IPS-11a (cell line): ENCODE measurements around the gene SLC39A6.
"Not testable (repeated sequence)": the region's sequence is repeated elsewhere in the genome, so short reads cannot be mapped to it uniquely, and the experiment has no call there.

Experiments used
- H3K4me3 ChIP-seq: one replicate; pipeline ENCODE4 v1.5.1; 2013; ENCODE audit warnings: low read depth, low read length, control low read depth

Gene SLC39A6

GRCh38 chr18:36129300-36130038 lies at the start of gene SLC39A6, which contains the start of gene ELP2:
Gene SLC39A6, minus strand, starts transcription at chr18:36129340. Its CDS starts 2,333 bp downstream, at chr18:36127007.
Gene ELP2, plus strand, starts transcription at chr18:36129899. Its CDS starts 35 bp downstream, at chr18:36129934.
- peak within 1 kb of the TSS; percentile 99 for H3K4me3 ChIP-seq

- no peak overlapping the region for H3K4me3 ChIP-seq
Measured at GRCh38 chr18:36177913-36178312, 48.8 kb upstream of the SLC39A6 start.

- H3K4me3 ChIP-seq: no peak overlapping the region
Measured at GRCh38 chr18:36176711-36177110, 47.6 kb upstream of the SLC39A6 start.

DNA sequence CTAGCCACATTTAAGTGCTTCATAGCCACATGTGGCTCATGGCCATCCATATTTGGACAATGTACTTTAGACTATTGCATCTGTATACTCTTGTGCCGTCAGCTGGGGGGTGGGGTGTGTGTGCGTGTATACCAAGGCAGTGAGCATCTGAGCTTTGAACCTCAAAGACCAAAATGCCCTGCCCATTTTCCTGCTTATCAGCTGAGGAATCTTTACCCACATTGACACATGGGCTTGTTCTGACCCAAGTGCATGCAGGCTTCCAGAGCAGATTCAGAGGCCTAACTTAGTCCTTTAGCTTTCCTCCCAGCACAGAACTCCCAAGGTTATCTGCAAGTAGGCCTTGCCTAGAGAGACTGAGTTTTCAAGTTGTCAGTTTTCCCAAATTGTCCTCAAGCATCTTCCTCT lies 47.0 kb upstream of the SLC39A6 start:
- no peak overlapping the region for H3K4me3 ChIP-seq

- H3K4me3 ChIP-seq: no peak overlapping the region
Measured at GRCh38 chr18:36175481-36175880, 46.3 kb upstream of the SLC39A6 start.

DNA sequence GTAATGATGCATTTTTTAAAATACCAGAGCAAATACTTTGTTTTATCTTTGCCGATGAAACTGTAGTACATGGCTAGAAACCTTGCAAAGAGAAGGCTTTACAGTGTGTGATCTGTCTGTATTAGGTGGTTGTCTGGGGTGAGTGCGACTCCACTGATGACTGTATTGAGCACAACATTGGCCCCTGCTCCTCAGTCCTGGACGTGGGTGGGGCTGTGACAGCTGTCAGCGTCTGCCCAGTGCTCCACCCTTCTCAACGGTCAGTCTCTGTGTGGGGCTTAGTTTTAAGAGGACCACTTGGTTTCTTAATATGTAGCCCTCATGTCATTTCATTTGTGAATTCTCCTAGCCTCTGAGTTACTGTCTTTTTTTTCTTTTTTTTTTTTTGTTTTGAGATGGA lies 40.8 kb upstream of the SLC39A6 start:
- no peak overlapping the region for H3K4me3 ChIP-seq

DNA sequence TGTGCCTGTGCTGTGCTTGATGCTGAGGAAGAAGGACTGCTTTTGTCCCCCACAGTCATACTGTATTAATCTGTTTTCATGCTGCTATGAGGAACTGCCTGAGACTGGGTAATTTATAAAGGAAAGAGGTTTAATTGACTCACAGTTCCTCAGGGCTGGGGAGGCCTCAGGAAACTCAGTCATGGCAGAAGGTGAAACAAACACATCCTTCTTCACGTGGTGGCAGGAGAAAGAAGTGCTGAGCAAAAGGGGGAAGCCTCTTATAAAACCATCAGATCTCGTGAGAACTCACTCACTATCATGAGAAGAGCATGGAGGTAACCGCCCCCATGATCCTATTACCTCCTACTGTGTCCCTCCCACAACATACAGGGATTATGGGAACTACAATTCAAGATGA lies 39.2 kb upstream of the SLC39A6 start:
- not testable (repeated sequence) for H3K4me3 ChIP-seq

DNA sequence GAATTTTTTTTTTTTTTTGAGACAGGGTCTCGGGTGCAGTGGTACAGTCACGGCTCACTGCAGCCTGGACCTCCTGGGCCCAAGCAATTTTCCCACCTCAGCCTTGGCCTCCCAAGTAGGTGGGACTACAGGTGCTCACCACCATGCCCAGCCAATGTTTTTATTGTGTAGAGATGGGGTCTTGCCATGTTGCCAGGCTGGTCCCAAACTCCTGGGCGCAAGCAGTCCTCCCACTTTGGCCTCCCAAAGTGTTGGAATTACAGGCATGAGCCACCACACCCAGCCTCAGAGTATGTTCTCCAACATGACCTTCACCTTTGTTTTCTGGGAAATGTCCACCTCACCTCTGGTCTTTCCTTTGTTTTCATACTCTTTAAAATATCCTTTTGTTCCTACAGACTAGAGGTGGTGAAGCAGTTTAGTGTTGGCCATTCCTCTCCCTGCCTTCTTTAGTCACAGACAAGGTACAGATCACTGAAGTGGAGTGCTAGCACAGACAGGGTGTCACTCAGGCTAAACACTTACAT lies 38.6 kb upstream of the SLC39A6 start:
- H3K4me3 ChIP-seq: no peak overlapping the region

DNA sequence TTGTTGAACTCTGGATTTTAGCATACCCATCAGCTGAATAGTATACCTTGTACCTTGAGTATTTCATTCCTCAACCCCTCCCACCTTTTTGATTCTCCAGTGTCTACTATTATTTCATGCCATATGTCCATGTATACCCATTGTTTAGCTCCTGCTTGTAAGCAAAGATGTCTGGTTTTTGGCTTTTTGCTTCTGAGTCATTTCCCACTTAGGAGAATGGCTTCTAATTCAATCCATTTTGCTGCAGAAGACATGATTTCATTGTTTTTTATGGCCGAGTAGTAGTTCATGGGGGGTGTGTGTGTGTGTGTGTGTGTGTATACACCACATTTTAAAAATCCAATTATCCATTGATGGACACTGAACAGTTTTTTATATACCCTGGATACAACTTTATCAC lies 33.8 kb upstream of the SLC39A6 start:
- H3K4me3 ChIP-seq: no peak overlapping the region

DNA sequence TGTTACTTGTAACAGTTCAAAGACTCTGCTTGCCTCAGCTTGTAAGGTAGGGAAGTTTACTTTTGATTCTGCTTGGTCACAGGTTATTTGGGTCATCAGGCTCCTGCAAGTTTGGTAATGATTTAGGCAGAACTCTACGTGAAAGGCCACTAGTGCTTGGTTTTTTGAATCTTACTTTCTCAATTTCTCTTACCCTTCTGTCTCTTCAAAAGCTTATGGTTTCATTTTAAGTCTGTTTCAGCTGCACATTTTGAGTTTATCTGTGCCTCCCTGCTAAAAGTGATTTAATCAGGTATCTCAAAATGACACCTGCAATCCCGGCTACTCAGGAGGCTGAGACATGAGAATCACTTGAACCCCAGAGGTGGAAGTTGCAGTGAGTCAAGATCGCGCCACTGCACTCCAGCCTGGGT lies 31.8 kb upstream of the SLC39A6 start:
- no peak overlapping the region for H3K4me3 ChIP-seq

GRCh38 chr18:36158266-36158867 lies 29.2 kb upstream of the SLC39A6 start:
- H3K4me3 ChIP-seq: no peak overlapping the region

DNA sequence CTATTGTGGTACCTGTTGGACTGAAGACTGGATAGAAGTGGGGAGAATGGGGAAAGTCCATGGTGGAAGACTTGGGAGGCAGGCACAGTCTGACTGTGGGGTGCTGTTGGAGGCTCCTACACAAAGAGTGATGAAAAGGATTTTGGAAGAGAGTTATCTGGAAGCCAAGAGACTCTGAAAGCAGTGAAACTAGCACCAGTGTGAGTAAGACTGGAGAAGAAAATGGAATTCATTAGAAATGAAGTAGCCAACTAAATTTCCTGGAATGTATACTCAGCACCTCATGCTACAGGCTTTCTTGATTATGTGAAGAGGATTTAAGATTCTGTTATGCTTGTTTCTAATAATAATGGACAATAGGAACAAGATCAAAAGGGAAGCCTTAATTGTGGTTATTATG lies 28.3 kb upstream of the SLC39A6 start:
- no peak overlapping the region for H3K4me3 ChIP-seq

DNA sequence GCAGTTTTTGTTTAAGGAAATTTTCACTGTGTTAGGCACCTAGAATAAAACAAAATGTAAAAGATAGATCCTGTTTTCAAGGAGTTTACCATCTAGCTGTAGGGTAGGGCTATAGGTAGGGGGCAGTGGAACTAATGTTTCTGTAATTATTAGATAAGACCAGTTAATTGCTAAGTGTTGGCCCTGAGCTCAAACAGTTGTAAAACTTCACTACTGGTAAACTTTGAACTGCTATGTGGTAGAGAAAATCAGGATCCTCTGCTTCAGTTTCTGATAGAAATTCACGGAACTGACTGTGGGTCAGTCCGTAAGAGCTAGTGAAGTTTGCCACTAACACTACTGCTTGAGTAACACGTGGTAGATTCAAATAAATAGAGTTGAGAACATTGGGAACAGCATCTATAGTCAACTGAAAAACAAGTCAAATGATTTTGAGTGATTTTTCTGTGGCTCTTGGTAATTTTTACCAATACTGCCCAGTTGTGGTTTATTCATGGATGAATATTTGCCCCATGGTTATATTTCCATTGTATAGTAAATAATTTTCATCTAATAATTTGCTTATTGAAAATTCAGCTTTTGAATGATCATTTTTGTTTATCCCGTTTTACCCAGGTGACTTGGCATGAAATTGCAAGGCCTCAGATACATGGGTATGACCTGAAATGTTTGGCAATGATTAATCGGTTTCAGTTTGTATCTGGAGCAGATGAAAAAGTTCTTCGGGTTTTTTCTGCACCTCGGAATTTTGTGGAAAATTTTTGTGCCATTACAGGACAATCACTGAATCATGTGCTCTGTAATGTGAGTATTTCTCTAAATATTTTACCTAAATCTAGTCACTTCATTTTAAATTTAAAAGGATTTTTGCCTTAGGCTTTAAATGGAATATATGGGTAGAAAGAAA lies 27.0 kb upstream of the SLC39A6 start:
- no peak overlapping the region for H3K4me3 ChIP-seq

- no peak overlapping the region for H3K4me3 ChIP-seq
Measured at GRCh38 chr18:36153771-36154170, 24.6 kb upstream of the SLC39A6 start.

- no peak overlapping the region for H3K4me3 ChIP-seq
Measured at GRCh38 chr18:36153203-36153602, 24.1 kb upstream of the SLC39A6 start.

DNA sequence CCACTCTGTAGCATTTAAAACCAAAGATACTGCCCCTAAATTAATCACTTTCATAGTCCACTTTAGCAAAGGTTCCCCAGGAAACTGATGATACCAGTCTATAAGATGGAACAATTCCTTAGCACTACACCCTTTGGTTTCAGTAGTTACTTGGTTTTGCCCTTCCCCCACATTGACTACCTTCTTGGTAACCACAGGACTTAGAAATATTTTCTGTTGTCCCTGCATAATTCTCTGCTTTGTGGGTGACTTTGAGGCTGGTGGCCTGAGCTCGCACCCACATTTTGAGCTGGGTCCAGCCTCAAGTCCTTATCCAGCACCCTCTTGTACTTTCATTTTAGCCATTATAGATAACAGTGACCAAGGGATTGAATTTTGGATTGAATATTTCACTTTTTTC lies 23.6 kb upstream of the SLC39A6 start:
- no peak overlapping the region for H3K4me3 ChIP-seq

DNA sequence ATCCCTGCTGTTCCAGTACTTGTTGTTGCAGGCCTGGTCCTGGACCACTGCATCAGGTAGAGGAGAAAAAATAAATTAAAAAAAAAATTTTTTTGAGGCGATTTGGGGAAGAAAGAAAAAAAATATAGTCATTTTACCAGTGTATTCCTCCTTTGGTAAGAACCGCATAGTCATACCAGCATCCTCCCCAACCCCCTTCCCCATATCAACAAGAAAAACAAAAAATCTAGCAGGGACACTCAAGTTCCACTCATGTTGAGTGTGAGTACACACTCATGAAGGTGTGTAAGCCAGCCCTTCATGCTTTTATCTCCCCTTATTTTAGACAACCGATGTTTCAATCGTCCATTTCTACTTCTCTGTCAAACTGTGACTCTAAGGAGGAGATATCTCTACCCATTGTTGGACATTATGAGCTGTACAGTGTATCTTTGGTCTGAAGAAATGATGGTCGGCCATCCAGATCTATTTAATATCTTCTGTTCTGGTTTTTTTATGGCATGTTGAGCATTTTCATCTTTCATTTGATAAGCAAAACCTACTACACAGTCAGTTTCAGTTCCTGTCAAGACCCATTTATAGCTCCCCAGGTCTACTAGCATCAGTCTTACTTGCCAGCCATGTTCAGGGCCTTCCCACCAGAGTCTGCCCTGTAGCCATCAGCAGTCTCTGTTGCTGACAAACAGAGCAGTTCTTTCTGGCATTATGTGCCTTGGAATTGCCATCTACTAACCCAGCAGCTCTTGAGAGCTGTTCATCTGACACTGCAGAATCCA lies 20.6 kb upstream of the SLC39A6 start:
- H3K4me3 ChIP-seq: no peak overlapping the region

DNA sequence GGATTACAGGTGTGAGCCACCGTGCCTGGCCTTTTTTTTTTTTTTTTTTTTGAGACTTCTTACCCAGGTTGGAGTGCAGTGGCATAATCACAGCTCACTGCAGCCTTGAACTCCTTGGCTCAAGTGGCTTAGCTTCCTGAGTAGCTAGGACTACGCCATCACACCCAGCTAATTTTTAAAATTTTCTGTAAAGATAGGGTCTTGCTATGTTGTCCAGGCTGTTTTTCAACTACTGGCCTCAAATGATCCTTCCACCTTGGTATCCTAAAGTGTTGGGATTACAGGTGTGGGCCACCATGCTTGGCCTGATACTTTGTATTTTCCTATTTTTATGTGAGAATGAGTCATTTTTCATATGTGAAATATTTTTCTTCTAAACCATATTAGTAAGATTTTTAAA lies 14.3 kb upstream of the SLC39A6 start:
- H3K4me3 ChIP-seq: no peak overlapping the region

GRCh38 chr18:36142751-36143150 lies 13.6 kb upstream of the SLC39A6 start:
- H3K4me3 ChIP-seq: no peak overlapping the region

DNA sequence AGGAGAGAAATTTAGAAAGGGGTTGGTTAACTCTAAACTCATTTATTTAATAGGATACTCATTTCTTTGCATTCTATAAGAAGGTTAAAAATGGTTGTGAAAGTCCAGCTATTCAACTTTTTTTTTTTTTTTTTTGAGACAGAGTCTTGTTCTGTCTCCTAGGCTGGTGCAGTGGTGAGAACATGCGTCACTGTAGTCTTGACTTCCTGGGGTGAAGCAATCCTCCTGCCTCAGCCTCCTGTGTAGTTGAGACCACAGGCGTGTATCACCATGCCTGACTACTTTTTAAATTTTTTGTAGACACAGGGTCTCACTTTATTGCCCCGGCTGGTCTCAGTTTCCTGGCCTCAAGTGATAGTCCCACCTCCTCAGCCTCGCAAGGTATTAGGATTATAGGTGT lies 12.4 kb upstream of the SLC39A6 start:
- H3K4me3 ChIP-seq: no peak overlapping the region

DNA sequence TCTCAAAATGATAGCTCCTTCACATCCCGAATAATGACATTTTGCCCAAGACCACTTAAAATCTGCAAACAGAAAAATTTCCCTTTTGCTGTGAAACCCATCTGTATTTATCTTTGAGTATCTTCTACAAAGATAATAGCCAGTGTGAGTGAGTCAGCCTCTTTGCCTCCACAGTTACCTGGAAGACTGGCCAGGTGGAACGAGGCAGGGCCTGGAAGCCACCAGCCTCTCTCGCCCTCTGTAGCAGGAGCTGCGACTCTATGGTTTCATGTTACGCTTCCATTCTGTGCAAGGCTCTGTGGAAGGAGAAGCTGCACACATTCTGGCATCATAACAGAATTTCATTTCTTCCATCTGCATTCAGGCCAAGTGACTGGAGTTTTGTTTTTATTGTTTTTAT lies 10.1 kb upstream of the SLC39A6 start:
- H3K4me3 ChIP-seq: no peak overlapping the region
